GM19239 (cell line): ENCODE data around the gene CHRFAM7A.
"Not testable (repeated sequence)": the region's sequence is repeated elsewhere in the genome, so short reads cannot be mapped to it uniquely, and the experiment has no call there.

Experiments
- DNase-seq: peaks from one replicate; pipeline ENCODE4 v3.0.0; 2011; ENCODE audit warnings: low spot score; ENCODE audit not compliant: insufficient read length
- FAIRE-seq: peaks from 2 replicates; lab custom pipeline; 2011; peaks lifted over from hg19 to GRCh38; lab: Jason Lieb, UNC

CHRFAM7A gene

GRCh38 chr15:30392766-30393663 is at the start of gene CHRFAM7A:
Gene CHRFAM7A, minus strand, starts transcription at chr15:30393540. Its CDS starts 10,189 bp downstream, at chr15:30383351.
- not testable (repeated sequence) for FAIRE-seq, DNase-seq

- not testable (repeated sequence) for DNase-seq, FAIRE-seq
Measured at GRCh38 chr15:30438348-30438747, 45.0 kb upstream of the CHRFAM7A start.

GRCh38 chr15:30435878-30436277 is 42.5 kb upstream of the CHRFAM7A start:
- FAIRE-seq, DNase-seq: not testable (repeated sequence)

GRCh38 chr15:30420723-30421122 is 27.4 kb upstream of the CHRFAM7A start:
- FAIRE-seq, DNase-seq: not testable (repeated sequence)

- DNase-seq, FAIRE-seq: not testable (repeated sequence)
Measured at GRCh38 chr15:30414160-30414559, 20.8 kb upstream of the CHRFAM7A start, which contains the start of gene GOLGA8R. Gene GOLGA8R, minus strand, starts transcription at chr15:30414260. Its CDS starts 98 bp downstream, at chr15:30414162.

GRCh38 chr15:30407636-30408035 is 14.3 kb upstream of the CHRFAM7A start:
- not testable (repeated sequence) for FAIRE-seq

GRCh38 chr15:30398988-30399387 is 5.6 kb upstream of the CHRFAM7A start:
- not testable (repeated sequence) for DNase-seq, FAIRE-seq

More at GRCh38 chr15:30407636-30408035, 14.3 kb upstream of the CHRFAM7A start:
- not testable (repeated sequence) for DNase-seq

GRCh38 chr15:30393664-30393991 is 288 bp upstream of the CHRFAM7A start:
- FAIRE-seq, DNase-seq: not testable (repeated sequence)

GRCh38 chr15:30386318-30386887 is 6.9 kb downstream of the CHRFAM7A start:
- not testable (repeated sequence) for DNase-seq, FAIRE-seq

GRCh38 chr15:30377082-30377413 is 16.3 kb downstream of the CHRFAM7A start:
- FAIRE-seq: not testable (repeated sequence)

GRCh38 chr15:30376375-30377081 is 16.8 kb downstream of the CHRFAM7A start:
- not testable (repeated sequence) for DNase-seq, FAIRE-seq

More at GRCh38 chr15:30377082-30377413, 16.3 kb downstream of the CHRFAM7A start:
- not testable (repeated sequence) for DNase-seq

- not testable (repeated sequence) for FAIRE-seq, DNase-seq
Measured at GRCh38 chr15:30375872-30376271, 17.5 kb downstream of the CHRFAM7A start.

- DNase-seq, FAIRE-seq: not testable (repeated sequence)
Measured at GRCh38 chr15:30374862-30375261, 18.5 kb downstream of the CHRFAM7A start.

- not testable (repeated sequence) for FAIRE-seq, DNase-seq
Measured at GRCh38 chr15:30368271-30368670, 25.1 kb downstream of the CHRFAM7A start.

GRCh38 chr15:30367246-30367645 is 26.1 kb downstream of the CHRFAM7A start:
- not testable (repeated sequence) for FAIRE-seq, DNase-seq

- not testable (repeated sequence) for DNase-seq, FAIRE-seq
Measured at GRCh38 chr15:30361404-30361803, 31.9 kb downstream of the CHRFAM7A start.

GRCh38 chr15:30360990-30361389 is 32.4 kb downstream of the CHRFAM7A start:
- not testable (repeated sequence) for FAIRE-seq, DNase-seq

- not testable (repeated sequence) for FAIRE-seq, DNase-seq
Measured at GRCh38 chr15:30355043-30355442, 38.3 kb downstream of the CHRFAM7A start.

GRCh38 chr15:30349803-30350202 is 43.5 kb downstream of the CHRFAM7A start:
- FAIRE-seq, DNase-seq: not testable (repeated sequence)

- FAIRE-seq, DNase-seq: not testable (repeated sequence)
Measured at GRCh38 chr15:30336584-30336983, 56.8 kb downstream of the CHRFAM7A start.
